SK-N-MC (cell line): ENCODE results near the gene SEMA4F.
"Not testable (repeated sequence)": the region's sequence is repeated elsewhere in the genome, so short reads cannot be mapped to it uniquely, and the experiment has no call there.

Source experiments
- DNase-seq: peaks from one replicate; pipeline ENCODE4 v3.0.0-alpha.2; 2011; ENCODE audit warnings: low read depth, low spot score
- H3K27ac ChIP-seq: fragments of 200-600 bp; sonication (generic); 2 replicates; pipeline ENCODE4 v1.5.1; 2016; ENCODE audit warnings: mixed run types
- H3K36me3 ChIP-seq: fragments of 200-600 bp; sonication (generic); 2 replicates; pipeline ENCODE4 v1.6.1; 2017; ENCODE audit warnings: antibody characterized with exemption, low read length, mixed read lengths; ENCODE audit not compliant: insufficient read depth
- H3K4me3 ChIP-seq: fragments of 200-600 bp; sonication (generic); 2 replicates; pipeline ENCODE4 v1.5.1; 2016
- H3K9ac ChIP-seq: fragments of 200-600 bp; sonication (generic); 2 replicates; pipeline ENCODE4 v1.8.0; 2017; ENCODE audit warnings: mixed run types, mixed read lengths; ENCODE audit not compliant: insufficient read length
- H3K9me3 ChIP-seq: fragments of 200-600 bp; sonication (generic); 2 replicates; pipeline ENCODE4 v1.6.1; 2017; ENCODE audit warnings: low read depth, mild to moderate bottlenecking, antibody characterized with exemption, low read length, moderate library complexity, mixed read lengths
- EZH2 ChIP-seq: fragments of 200-600 bp; sonication (generic); IDR thresholded peaks from one replicate; pipeline ENCODE4 v1.6.1; 2017; ENCODE audit warnings: antibody characterized with exemption
- FOXP2 ChIP-seq: optimal IDR thresholded peaks from 2 replicates; pipeline ENCODE3; 2011; ENCODE audit warnings: mild to moderate bottlenecking, moderate library complexity; ENCODE audit not compliant: insufficient read depth; ENCODE audit errors: extremely low read length, control extremely low read depth
- POLR2AphosphoS5 ChIP-seq: IDR thresholded peaks from 2 replicates; pipeline ENCODE4 v1.6.1; 2012; ENCODE audit warnings: mild to moderate bottlenecking, low read depth, low read length, borderline replicate concordance

Gene SEMA4F

GRCh38 chr2:74653985-74654882, at the start of gene SEMA4F:
Gene SEMA4F, plus strand, starts transcription at chr2:74654247. Its CDS starts 130 bp downstream, at chr2:74654377.
- H3K4me3 ChIP-seq = peak within 1 kb of the TSS; percentile 91
- DNase-seq = peak; percentile 39
- H3K36me3 ChIP-seq = no peaks in the 10 kb centered on the region
- H3K27ac ChIP-seq = no peak within 1 kb of the TSS
- H3K9me3 ChIP-seq = no peaks in the 10 kb centered on the region
- peak within 1 kb of the TSS; percentile 54 for H3K9ac ChIP-seq
- no peak for TF ChIP-seq FOXP2
- TF ChIP-seq POLR2AphosphoS5 = peak; percentile 73
- no peak for TF ChIP-seq EZH2

GRCh38 chr2:74606927-74607326, 47.1 kb upstream of the SEMA4F start:
- Histone ChIP-seq H3K9ac (no peak overlapping the region), H3K27ac (no peak overlapping the region), H3K36me3 (no peaks in the 10 kb centered on the region), H3K9me3 (no peaks in the 10 kb centered on the region), H3K4me3 (no peak overlapping the region)
- TF ChIP-seq FOXP2 = no peak
- no peak for TF ChIP-seq EZH2
- no peak for TF ChIP-seq POLR2AphosphoS5
- no peak for DNase-seq

GRCh38 chr2:74617122-74617521, 36.9 kb upstream of the SEMA4F start:
- no peak overlapping the region for H3K4me3 ChIP-seq
- no peaks in the 10 kb centered on the region for H3K36me3 ChIP-seq
- H3K27ac ChIP-seq = no peak overlapping the region
- DNase-seq = no peak
- H3K9ac ChIP-seq = no peak overlapping the region
- TF ChIP-seq EZH2 = no peak
- TF ChIP-seq FOXP2 = no peak
- TF ChIP-seq POLR2AphosphoS5 = no peak
- H3K9me3 ChIP-seq = no peaks in the 10 kb centered on the region

- H3K27ac ChIP-seq = no peak overlapping the region
- no peak overlapping the region for H3K4me3 ChIP-seq
- H3K9ac ChIP-seq = no peak overlapping the region
- TF ChIP-seq EZH2 (no peak), FOXP2 (no peak), POLR2AphosphoS5 (no peak)
- no peak for DNase-seq
- H3K36me3 ChIP-seq = no peaks in the 10 kb centered on the region
- H3K9me3 ChIP-seq = no peaks in the 10 kb centered on the region
Measured at GRCh38 chr2:74618410-74619083, 35.5 kb upstream of the SEMA4F start.

- Histone ChIP-seq H3K27ac (no peak overlapping the region), H3K9me3 (no peaks in the 10 kb centered on the region), H3K36me3 (no peaks in the 10 kb centered on the region), H3K4me3 (no peak overlapping the region), H3K9ac (no peak overlapping the region)
- TF ChIP-seq FOXP2 = no peak
- no peak for TF ChIP-seq POLR2AphosphoS5
- TF ChIP-seq EZH2 = no peak
- no peak for DNase-seq
Measured at GRCh38 chr2:74619651-74620297, 34.3 kb upstream of the SEMA4F start.

- no peak overlapping the region for H3K9ac ChIP-seq
- no peak for DNase-seq
- no peak overlapping the region for H3K4me3 ChIP-seq
- H3K9me3 ChIP-seq = no peaks in the 10 kb centered on the region
- TF ChIP-seq POLR2AphosphoS5 = no peak
- TF ChIP-seq FOXP2 = no peak
- TF ChIP-seq EZH2 = no peak
- no peaks in the 10 kb centered on the region for H3K36me3 ChIP-seq
- H3K27ac ChIP-seq = no peak overlapping the region
Measured at GRCh38 chr2:74620671-74621070, 33.4 kb upstream of the SEMA4F start.

- no peak overlapping the region for H3K27ac ChIP-seq
- H3K4me3 ChIP-seq = no peak overlapping the region
- TF ChIP-seq POLR2AphosphoS5 (no peak), FOXP2 (no peak), EZH2 (no peak)
- no peaks in the 10 kb centered on the region for H3K9me3 ChIP-seq
- H3K36me3 ChIP-seq = no peaks in the 10 kb centered on the region
- no peak for DNase-seq
- no peak overlapping the region for H3K9ac ChIP-seq
Measured at GRCh38 chr2:74625658-74626425, 28.2 kb upstream of the SEMA4F start.

GRCh38 chr2:74628538-74629105, 25.4 kb upstream of the SEMA4F start:
- Histone ChIP-seq H3K27ac (no peak overlapping the region), H3K4me3 (no peak overlapping the region), H3K9ac (no peak overlapping the region), H3K9me3 (no peaks in the 10 kb centered on the region), H3K36me3 (no peaks in the 10 kb centered on the region)
- TF ChIP-seq FOXP2 (no peak), POLR2AphosphoS5 (no peak), EZH2 (no peak)
- no peak for DNase-seq

GRCh38 chr2:74630454-74630853, 23.6 kb upstream of the SEMA4F start:
- not testable (repeated sequence) for H3K27ac ChIP-seq, DNase-seq, H3K36me3 ChIP-seq, H3K4me3 ChIP-seq, H3K9ac ChIP-seq, H3K9me3 ChIP-seq
